Measurements from ENCODE around the gene RRP9. TPM values are rescaled to one million over a fixed set of nuclear protein-coding genes. Genes with fewer than 3 reads are reported as not detected.

The RRP9 gene
- total and polyA plus RNA-seq, 9 donors: 4.9 to 32.7 (median 16.8) TPM

- no peak for DNase-seq
- H3K9me3 ChIP-seq: no peaks in the 10 kb centered on the region
- 73 to 93% (median 82%) methylated on average over 2 of the region's 2 CpGs for WGBS, 3 donors
- H3K4me1 ChIP-seq (ENCODE audit: insufficient read depth): peaks cover 4% of the 10 kb centered on the region
- H3K4me3 ChIP-seq: no peak overlapping the region
- no peak overlapping the region for H3K27ac ChIP-seq
- no peak for TF ChIP-seq EP300 (IDR thresholded peaks at IDR 0.05)
- TF ChIP-seq POLR2A (IDR thresholded peaks at IDR 0.05): no peak
- no peak for TF ChIP-seq CTCF (IDR thresholded peaks at IDR 0.05)
- no peaks in the 10 kb centered on the region for H3K36me3 ChIP-seq
- intact Hi-C loops (cut with DNase I): no loop called here
- H3K27me3 ChIP-seq: no peaks in the 10 kb centered on the region
Measured at GRCh38 chr3:51950899-51951298, 9.2 kb upstream of the RRP9 start.

- no peaks in the 10 kb centered on the region for H3K9me3 ChIP-seq
- H3K27me3 ChIP-seq: no peaks in the 10 kb centered on the region
- H3K4me3 ChIP-seq: no peak overlapping the region
- peak in 1 of 5 donors; percentile 10 for DNase-seq
- no peaks in the 10 kb centered on the region for H3K4me1 ChIP-seq (ENCODE audit: insufficient read depth)
- TF ChIP-seq CTCF (IDR thresholded peaks at IDR 0.05) (no peak), EP300 (IDR thresholded peaks at IDR 0.05) (no peak), POLR2A (IDR thresholded peaks at IDR 0.05) (no peak)
- 89 to 97% (median 94%) methylated on average over 5 of the region's 5 CpGs for WGBS, 3 donors
- H3K36me3 ChIP-seq: no peaks in the 10 kb centered on the region
- H3K27ac ChIP-seq: no peak overlapping the region
- intact Hi-C loops (cut with DNase I): loop anchor here in 1 of 4 donors (10.0 kb wide), 1 partner anchor 1334 kb away; the partner anchor contains the start of genes CISH and MAPKAPK3
Measured at GRCh38 chr3:51949121-51949520, 7.4 kb upstream of the RRP9 start.

- WGBS, 3 donors: 92 to 94% (median 94%) methylated on average over 10 of the region's 10 CpGs
- Histone ChIP-seq H3K27me3 (no peaks in the 10 kb centered on the region), H3K4me1 (ENCODE audit: insufficient read depth) (peaks cover 2% of the 10 kb centered on the region), H3K4me3 (no peak overlapping the region), H3K27ac (no peak overlapping the region), H3K9me3 (no peaks in the 10 kb centered on the region), H3K36me3 (no peaks in the 10 kb centered on the region)
- TF ChIP-seq EP300 (IDR thresholded peaks at IDR 0.05) (no peak), POLR2A (IDR thresholded peaks at IDR 0.05) (no peak), CTCF (IDR thresholded peaks at IDR 0.05) (no peak)
- peak in 1 of 5 donors; percentile 23 for DNase-seq
- intact Hi-C loops (cut with DNase I): loop anchor here in 1 of 4 donors (10.0 kb wide), 1 partner anchor 1333 kb away; the partner anchor contains the start of genes CISH and MAPKAPK3
Measured at GRCh38 chr3:51948016-51948580, 6.4 kb upstream of the RRP9 start.

- 68 to 72% (median 71%) methylated on average over 13 of the region's 13 CpGs for WGBS, 3 donors
- peak in 1 of 5 donors; percentile 25 for DNase-seq
- H3K36me3 ChIP-seq: no peaks in the 10 kb centered on the region
- TF ChIP-seq POLR2A (IDR thresholded peaks at IDR 0.05): no peak
- TF ChIP-seq CTCF (IDR thresholded peaks at IDR 0.05): no peak
- TF ChIP-seq EP300 (IDR thresholded peaks at IDR 0.05): no peak
- H3K4me3 ChIP-seq: no peak overlapping the region
- intact Hi-C loops (cut with DNase I): loop anchor here in 1 of 4 donors (10.0 kb wide), 1 partner anchor 1333 kb away; the partner anchor contains the start of genes CISH and MAPKAPK3
- H3K9me3 ChIP-seq: no peaks in the 10 kb centered on the region
- H3K27me3 ChIP-seq: no peaks in the 10 kb centered on the region
- H3K4me1 ChIP-seq (ENCODE audit: insufficient read depth): peaks cover 9% of the 10 kb centered on the region
- no peak overlapping the region for H3K27ac ChIP-seq
Measured at GRCh38 chr3:51947215-51947900, 5.7 kb upstream of the RRP9 start.
